ENCODE data around the gene LMAN2.

LMAN2 gene

GRCh38 chr5:177351392-177352329 lies at the start of gene LMAN2:
LMAN2 (minus strand) TSS chr5:177351668; CDS start chr5:177351647, 21 bp downstream.
- H3F3A ChIP-seq (ENCODE audit: insufficient read depth, low read length), result no peaks in the 10 kb centered on the region
- H3K4me3 ChIP-seq (ENCODE audit: low read depth, low read length, poor library complexity, severe bottlenecking), result peak within 1 kb of the TSS; percentile 98
- no peaks in the 10 kb centered on the region for H3K9me2 ChIP-seq (ENCODE audit: low read depth, low read length)
- H4K20me1 ChIP-seq (ENCODE audit: insufficient read depth, low read length), result no peaks in the 10 kb centered on the region
- peaks cover 53% of the 10 kb centered on the region for H3K4me1 ChIP-seq (ENCODE audit: insufficient read depth, low read length, severe bottlenecking)
- TF ChIP-seq EZH2 (IDR thresholded peaks at IDR 0.05; ENCODE audit: borderline replicate concordance, low read length), result no peak
- TF ChIP-seq CTCF (IDR thresholded peaks at IDR 0.05; ENCODE audit: low read length), result no peak
- H3K4me2 ChIP-seq (ENCODE audit: low read length), result peak within 1 kb of the TSS; percentile 77
- H3K9ac ChIP-seq (ENCODE audit: low read length), result peak within 1 kb of the TSS; percentile 97
- H3K79me2 ChIP-seq (ENCODE audit: insufficient read depth, low read length), result peaks cover 44% of the 10 kb centered on the region
- peak within 1 kb of the TSS; percentile 95 for H3K27ac ChIP-seq (ENCODE audit: low read depth, low read length, poor library complexity, severe bottlenecking)
- no peaks in the 10 kb centered on the region for H3K27me3 ChIP-seq (ENCODE audit: insufficient read depth, low read length)
- peaks cover 23% of the 10 kb centered on the region; the same call in 1 of the 2 replicates for H3K36me3 ChIP-seq (ENCODE audit: insufficient read depth, low read length)
- H2AFZ ChIP-seq (ENCODE audit: low read length), result 0 out of 2 replicates have a peak within 1 kb of the TSS, but pooled peaks have one; percentile 36
- H3K9me3 ChIP-seq (ENCODE audit: low read length), result no peaks in the 10 kb centered on the region

GRCh38 chr5:177399997-177400868 lies 48.8 kb upstream of the LMAN2 start, which contains the start of gene PFN3:
PFN3 (minus strand) TSS chr5:177400661; CDS start chr5:177400576, 85 bp downstream.
- H3K4me2 ChIP-seq (ENCODE audit: low read length), result no peak within 1 kb of the TSS
- TF ChIP-seq CTCF (IDR thresholded peaks at IDR 0.05; ENCODE audit: low read length), result no peak
- no peak for TF ChIP-seq EZH2 (IDR thresholded peaks at IDR 0.05; ENCODE audit: borderline replicate concordance, low read length)
- no peaks in the 10 kb centered on the region for H3K79me2 ChIP-seq (ENCODE audit: insufficient read depth, low read length)
- H3F3A ChIP-seq (ENCODE audit: insufficient read depth, low read length), result no peaks in the 10 kb centered on the region
- H3K9ac ChIP-seq (ENCODE audit: low read length), result no peak within 1 kb of the TSS
- H3K9me3 ChIP-seq (ENCODE audit: low read length), result no peaks in the 10 kb centered on the region
- no peaks in the 10 kb centered on the region for H3K9me2 ChIP-seq (ENCODE audit: low read depth, low read length)
- H4K20me1 ChIP-seq (ENCODE audit: insufficient read depth, low read length), result no peaks in the 10 kb centered on the region
- H3K27ac ChIP-seq (ENCODE audit: low read depth, low read length, poor library complexity, severe bottlenecking), result no peak within 1 kb of the TSS
- no peak within 1 kb of the TSS for H3K4me3 ChIP-seq (ENCODE audit: low read depth, low read length, poor library complexity, severe bottlenecking)
- H3K27me3 ChIP-seq (ENCODE audit: insufficient read depth, low read length), result peaks cover 6% of the 10 kb centered on the region; the same call in 1 of the 2 replicates
- no peak within 1 kb of the TSS for H2AFZ ChIP-seq (ENCODE audit: low read length)
- H3K36me3 ChIP-seq (ENCODE audit: insufficient read depth, low read length), result no peaks in the 10 kb centered on the region
- H3K4me1 ChIP-seq (ENCODE audit: insufficient read depth, low read length, severe bottlenecking), result peaks cover 27% of the 10 kb centered on the region

GRCh38 chr5:177397875-177398390 lies 46.5 kb upstream of the LMAN2 start:
- H3K9me3 ChIP-seq (ENCODE audit: low read length), result no peaks in the 10 kb centered on the region
- H3K9ac ChIP-seq (ENCODE audit: low read length), result no peak overlapping the region
- TF ChIP-seq EZH2 (IDR thresholded peaks at IDR 0.05; ENCODE audit: borderline replicate concordance, low read length), result no peak
- no peak for TF ChIP-seq CTCF (IDR thresholded peaks at IDR 0.05; ENCODE audit: low read length)
- H3K27me3 ChIP-seq (ENCODE audit: insufficient read depth, low read length), result peaks cover 10% of the 10 kb centered on the region
- no peak overlapping the region for H3K27ac ChIP-seq (ENCODE audit: low read depth, low read length, poor library complexity, severe bottlenecking)
- H3F3A ChIP-seq (ENCODE audit: insufficient read depth, low read length), result no peaks in the 10 kb centered on the region
- no peaks in the 10 kb centered on the region for H4K20me1 ChIP-seq (ENCODE audit: insufficient read depth, low read length)
- H2AFZ ChIP-seq (ENCODE audit: low read length), result no peak overlapping the region
- H3K4me3 ChIP-seq (ENCODE audit: low read depth, low read length, poor library complexity, severe bottlenecking), result no peak overlapping the region
- H3K36me3 ChIP-seq (ENCODE audit: insufficient read depth, low read length), result no peaks in the 10 kb centered on the region
- no peaks in the 10 kb centered on the region for H3K9me2 ChIP-seq (ENCODE audit: low read depth, low read length)
- no peak overlapping the region for H3K4me2 ChIP-seq (ENCODE audit: low read length)
- H3K79me2 ChIP-seq (ENCODE audit: insufficient read depth, low read length), result no peaks in the 10 kb centered on the region
- peaks cover 8% of the 10 kb centered on the region for H3K4me1 ChIP-seq (ENCODE audit: insufficient read depth, low read length, severe bottlenecking)
